H1 (cell line): ENCODE results near the gene PRELID1. TPM values are rescaled to one million over a fixed set of nuclear protein-coding genes. Genes with fewer than 3 reads are reported as not detected.
"Not testable (repeated sequence)": the region's sequence is repeated elsewhere in the genome, so short reads cannot be mapped to it uniquely, and the experiment has no call there.

Source experiments
- CTCF ChIA-PET: fragments of 300-600 bp; sonication (Branson Sonifier 250); formaldehyde crosslinking; loops from one replicate; lab custom pipeline; 2021; ENCODE audit not compliant: partially characterized antibody; lab: Charles Lee
- POLR2A ChIA-PET: fragments of 300-600 bp; sonication (Branson Sonifier 250); formaldehyde crosslinking; loops from one replicate; lab custom pipeline; 2021; ENCODE audit warnings: inconsistent platforms; ENCODE audit not compliant: partially characterized antibody; lab: Charles Lee
- DNase-seq, 2 experiments: peaks; one replicate each; pipeline versions ENCODE4 v3.0.0 to v3.0.0-alpha.2; 2010 to 2022; ENCODE audit warnings: low spot score in 2 of 2, low read depth in 1 of 2, mixed read lengths in 1 of 2
- FAIRE-seq: peaks from 2 replicates; lab custom pipeline; 2011; peaks lifted over from hg19 to GRCh38; lab: Jason Lieb, UNC
- H2AFZ ChIP-seq: 2 replicates; pipeline ENCODE4 v1.8.1; 2012; ENCODE audit warnings: low read length, inconsistent platforms
- H2AK5ac ChIP-seq: 2 replicates; pipeline ENCODE4 v1.6.1; 2013; ENCODE audit warnings: low read depth, low read length
- H2BK120ac ChIP-seq: replicated peaks from 2 replicates; pipeline ENCODE3; 2013; ENCODE audit warnings: low read depth, low read length, inconsistent platforms
- H2BK12ac ChIP-seq: 2 replicates; pipeline ENCODE4 v1.6.1; 2013; ENCODE audit warnings: low read depth, low read length
- H2BK15ac ChIP-seq: 2 replicates; pipeline ENCODE4 v1.6.1; 2013; ENCODE audit warnings: low read length
- H2BK20ac ChIP-seq: 2 replicates; pipeline ENCODE4 v1.6.1; 2013; ENCODE audit warnings: low read length
- H2BK5ac ChIP-seq: 2 replicates; pipeline ENCODE4 v1.6.1; 2013; ENCODE audit warnings: low read depth, low read length
- H3K14ac ChIP-seq: 2 replicates; pipeline ENCODE4 v1.6.1; 2013; ENCODE audit warnings: inconsistent platforms; ENCODE audit not compliant: insufficient read length
- H3K18ac ChIP-seq: 2 replicates; pipeline ENCODE4 v1.6.1; 2013; ENCODE audit warnings: low read length; ENCODE audit errors: extremely low read depth
- H3K23ac ChIP-seq: 2 replicates; pipeline ENCODE4 v1.6.1; 2013; ENCODE audit warnings: inconsistent platforms; ENCODE audit not compliant: insufficient read length
- H3K23me2 ChIP-seq: 2 replicates; pipeline ENCODE4 v1.6.1; 2013; ENCODE audit warnings: low read depth, low read length
- H3K27ac ChIP-seq: 2 replicates; pipeline ENCODE4 v1.6.1; 2011; ENCODE audit warnings: low read depth, low read length, inconsistent platforms
- H3K27me3 ChIP-seq, 4 experiments: replicated peaks in 1 of 4; 1 replicate in 1 of 4; 2 replicates in 3 of 4; pipeline versions ENCODE4 v1.6.1 to v1.8.1; 2011 to 2013; ENCODE audit warnings: low read length in 3 of 4, mild to moderate bottlenecking in 3 of 4, inconsistent platforms in 2 of 4, mixed read lengths in 2 of 4, moderate library complexity in 1 of 4; ENCODE audit not compliant: control insufficient read depth in 3 of 4, insufficient read depth in 3 of 4; ENCODE audit errors: extremely low read depth in 1 of 4
- H3K36me3 ChIP-seq, 4 experiments: 2 replicates each; pipeline versions ENCODE4 v1.6.1 to v1.8.1; 2011 to 2013; ENCODE audit warnings: mild to moderate bottlenecking in 4 of 4, low read length in 3 of 4, moderate library complexity in 2 of 4, control low read depth in 1 of 4, inconsistent platforms in 1 of 4; ENCODE audit not compliant: insufficient read depth in 4 of 4, control insufficient read depth in 2 of 4
- H3K4ac ChIP-seq: replicated peaks from 2 replicates; pipeline ENCODE3; 2013; ENCODE audit warnings: low read length, low read depth, mixed read lengths, inconsistent platforms; ENCODE audit not compliant: insufficient read length
- H3K4me1 ChIP-seq, 4 experiments: replicated peaks in 1 of 4; 1 replicate in 1 of 4; 2 replicates in 3 of 4; pipeline versions ENCODE4 v1.6.1 to v1.8.1; 2011 to 2013; ENCODE audit warnings: low read length in 3 of 4, inconsistent platforms in 2 of 4, mixed read lengths in 1 of 4; ENCODE audit not compliant: insufficient read depth in 4 of 4, control insufficient read depth in 3 of 4
- H3K4me2 ChIP-seq, 2 experiments: 2 replicates each; pipeline versions ENCODE4 v1.6.1 to v1.8.1; 2011 to 2013; ENCODE audit warnings: low read depth in 2 of 2, low read length in 2 of 2, control low read depth in 1 of 2, inconsistent platforms in 1 of 2, mild to moderate bottlenecking in 1 of 2; ENCODE audit not compliant: insufficient read depth in 1 of 2
- H3K4me3 ChIP-seq, 4 experiments: fragments of 200-600, 300-600 bp in 1 of 4; sonication (generic), shearing (Covaris generic), sonication (Bioruptor Twin) in 1 of 4; 2 replicates each; pipeline versions ENCODE4 v1.5.1 to v1.8.1; 2011 to 2016; ENCODE audit warnings: low read length in 4 of 4, low read depth in 3 of 4, control low read depth in 2 of 4, inconsistent platforms in 2 of 4, mild to moderate bottlenecking in 2 of 4, mixed read lengths in 1 of 4, moderate library complexity in 1 of 4; ENCODE audit not compliant: insufficient read depth in 2 of 4; ENCODE audit errors: extremely low read depth in 1 of 4
- H3K56ac ChIP-seq: replicated peaks from 2 replicates; pipeline ENCODE3; 2013; ENCODE audit warnings: low read depth, mild to moderate bottlenecking, mixed read lengths, low read length, inconsistent platforms; ENCODE audit not compliant: insufficient read length
- H3K79me1 ChIP-seq: 2 replicates; pipeline ENCODE4 v1.6.1; 2013; ENCODE audit warnings: low read depth, low read length, control low read depth
- H3K79me2 ChIP-seq, 2 experiments: 2 replicates each; pipeline versions ENCODE4 v1.6.1 to v1.8.1; 2012 to 2013; ENCODE audit warnings: low read length in 2 of 2, mild to moderate bottlenecking in 2 of 2, inconsistent platforms in 1 of 2; ENCODE audit not compliant: insufficient read depth in 2 of 2, control insufficient read depth in 1 of 2
- H3K9ac ChIP-seq, 4 experiments: replicated peaks in 1 of 4; 1 replicate in 1 of 4; 2 replicates in 3 of 4; pipeline versions ENCODE4 v1.6.1 to v1.8.1; 2011 to 2013; ENCODE audit warnings: low read depth in 3 of 4, low read length in 3 of 4, control low read depth in 2 of 4, mild to moderate bottlenecking in 2 of 4, moderate library complexity in 2 of 4, inconsistent platforms in 1 of 4; ENCODE audit errors: extremely low read depth in 1 of 4
- H3K9me3 ChIP-seq, 2 experiments: 2 replicates each; pipeline versions ENCODE4 v1.6.1 to v1.8.1; 2012 to 2013; ENCODE audit warnings: mild to moderate bottlenecking in 2 of 2, moderate library complexity in 2 of 2, control low read depth in 1 of 2, inconsistent platforms in 1 of 2, low read depth in 1 of 2, low read length in 1 of 2, mixed read lengths in 1 of 2; ENCODE audit not compliant: insufficient read depth in 2 of 2
- H4K20me1 ChIP-seq, 2 experiments: replicated peaks in 1 of 2; 2 replicates each; pipeline versions ENCODE3 to v1.8.1; 2011 to 2013; ENCODE audit warnings: inconsistent platforms in 2 of 2, low read length in 2 of 2, mild to moderate bottlenecking in 1 of 2; ENCODE audit not compliant: insufficient read depth in 2 of 2, control insufficient read depth in 1 of 2
- H4K5ac ChIP-seq: 2 replicates; pipeline ENCODE4 v1.6.1; 2013; ENCODE audit warnings: low read length, low read depth, mixed read lengths, inconsistent platforms; ENCODE audit not compliant: insufficient read length
- H4K8ac ChIP-seq: 2 replicates; pipeline ENCODE4 v1.8.0; 2013; ENCODE audit warnings: mild to moderate bottlenecking, moderate library complexity, low read length, inconsistent platforms; ENCODE audit not compliant: insufficient read depth; ENCODE audit errors: extremely low read depth
- H4K91ac ChIP-seq: replicated peaks from 2 replicates; pipeline ENCODE3; 2013; ENCODE audit warnings: low read length, mixed read lengths, inconsistent platforms; ENCODE audit not compliant: insufficient read length
- WGBS, 2 experiments: shearing (Covaris generic) in 1 of 2; methylation state at CpG; one replicate each; pipeline versions ENCODE4 v1.1.6 to v1.1.7; 2013 to 2015; ENCODE audit warnings: low lambda C conversion rate in 2 of 2, mixed read lengths in 2 of 2, inconsistent platforms in 1 of 2, low coverage in 1 of 2, missing lambda C conversion rate in 1 of 2; ENCODE audit not compliant: insufficient replicate concordance in 2 of 2, insufficient coverage in 1 of 2, insufficient read length in 1 of 2; ENCODE audit errors: extremely low coverage in 1 of 2, missing lambda C conversion rate in 1 of 2; 5-methylcytosine and 5-hydroxymethylcytosine counted together
- polyA plus RNA-seq, 7 experiments: library from polyadenylated mRNA; depleted of rRNA in 3 of 7; stranded (reverse) in 5 of 7; unstranded in 2 of 7; fragments of >200 nt in 5 of 7; fragments of 200-250 nt in 2 of 7; gene quantifications; 1 replicate in 5 of 7; 2 replicates in 1 of 7; 4 replicates in 1 of 7; pipeline versions ENCODE4 v1.2.1 to v1.2.3, GENCODE V29; 2011 to 2013; ENCODE audit warnings: missing spikeins in 2 of 7, mixed read lengths in 2 of 7
- total RNA-seq: library from RNA; stranded (reverse); fragmentation: NEBNext Ultra II Directional; extraction: Animal tissue kit (Norgen Biotek cat#: 25700); gene quantifications from 2 replicates; pipeline ENCODE4 v1.2.1, GENCODE V29; 2021

Gene PRELID1
- total and polyA plus RNA-seq, 2 of the 8 experiments (the other 6 are each of a cell fraction or from before 2014, with no cell fraction given), result 272 to 428 TPM

GRCh38 chr5:177258711-177259110, 44.9 kb upstream of the PRELID1 start:
- CTCF ChIA-PET, H3K27ac ChIP-seq, H2AK5ac ChIP-seq: not testable (repeated sequence)

More at GRCh38 chr5:177258711-177259110, 44.9 kb upstream of the PRELID1 start:
- H3K4me1 ChIP-seq, H4K5ac ChIP-seq, H3K4me3 ChIP-seq, H3K79me1 ChIP-seq, H3K18ac ChIP-seq, H3K27me3 ChIP-seq, H4K8ac ChIP-seq, H3K9ac ChIP-seq, H4K20me1 ChIP-seq, H3K14ac ChIP-seq, POLR2A ChIA-PET, H2AFZ ChIP-seq, H3K79me2 ChIP-seq, H2BK5ac ChIP-seq, FAIRE-seq, H3K9me3 ChIP-seq, DNase-seq, H2BK12ac ChIP-seq, H3K56ac ChIP-seq, H3K23me2 ChIP-seq, H2BK20ac ChIP-seq, H4K91ac ChIP-seq, H3K4me2 ChIP-seq, H2BK15ac ChIP-seq, H2BK120ac ChIP-seq, H3K4ac ChIP-seq, H3K23ac ChIP-seq: not testable (repeated sequence)
- 97% methylated on average over 7 of the region's 7 CpGs; no CpG with 5 or more reads in 1 of the 2 experiments for WGBS, 2 experiments
- H3K36me3 ChIP-seq, result peaks cover 2 to 87% (median 45%) of the 10 kb centered on the region in 4 experiments
